HL-60 (cell line): ENCODE results near the gene ATP6V1C2.

ENCODE experiments used
- DNase-seq, 2 experiments: peaks; one replicate each; pipeline ENCODE4 v3.0.0-alpha.2; 2010 to 2020; ENCODE audit warnings: low read depth in 1 of 2, low spot score in 1 of 2
- H3K27ac ChIP-seq: fragments of 250-450 bp; sonication (Bioruptor Pico); replicated peaks from 2 replicates; pipeline ENCODE4 v1.5.1; 2020; ENCODE audit warnings: mild to moderate bottlenecking, moderate library complexity
- H3K27me3 ChIP-seq: fragments of 250-450 bp; sonication (Bioruptor Pico); 2 replicates; pipeline ENCODE4 v1.5.1; 2021; ENCODE audit warnings: mild to moderate bottlenecking, moderate library complexity; ENCODE audit not compliant: insufficient read depth, poor library complexity, severe bottlenecking
- H3K4me3 ChIP-seq: replicated peaks from 2 replicates; pipeline ENCODE4 v1.5.1; 2011; ENCODE audit warnings: mild to moderate bottlenecking, control low read depth, low read length; ENCODE audit not compliant: insufficient read depth
- CTCF ChIP-seq: IDR thresholded peaks from one replicate; pipeline ENCODE4 v1.5.1; 2011; ENCODE audit warnings: low read length, control low read depth, inconsistent platforms; ENCODE audit not compliant: insufficient read depth
- GABPA ChIP-seq: IDR thresholded peaks from 2 replicates; pipeline ENCODE4 v1.6.1; 2012; ENCODE audit warnings: low read depth
- POLR2AphosphoS5 ChIP-seq: IDR thresholded peaks from 2 replicates; pipeline ENCODE4 v1.6.1; 2012; ENCODE audit warnings: low read depth
- REST ChIP-seq: IDR thresholded peaks from 2 replicates; pipeline ENCODE4 v1.6.1; 2012; ENCODE audit warnings: low read depth; ENCODE audit not compliant: insufficient replicate concordance
- SPI1 ChIP-seq: IDR thresholded peaks from 2 replicates; pipeline ENCODE4 v1.6.1; 2012; ENCODE audit warnings: low read depth, mild to moderate bottlenecking, borderline replicate concordance

The ATP6V1C2 gene

DNA sequence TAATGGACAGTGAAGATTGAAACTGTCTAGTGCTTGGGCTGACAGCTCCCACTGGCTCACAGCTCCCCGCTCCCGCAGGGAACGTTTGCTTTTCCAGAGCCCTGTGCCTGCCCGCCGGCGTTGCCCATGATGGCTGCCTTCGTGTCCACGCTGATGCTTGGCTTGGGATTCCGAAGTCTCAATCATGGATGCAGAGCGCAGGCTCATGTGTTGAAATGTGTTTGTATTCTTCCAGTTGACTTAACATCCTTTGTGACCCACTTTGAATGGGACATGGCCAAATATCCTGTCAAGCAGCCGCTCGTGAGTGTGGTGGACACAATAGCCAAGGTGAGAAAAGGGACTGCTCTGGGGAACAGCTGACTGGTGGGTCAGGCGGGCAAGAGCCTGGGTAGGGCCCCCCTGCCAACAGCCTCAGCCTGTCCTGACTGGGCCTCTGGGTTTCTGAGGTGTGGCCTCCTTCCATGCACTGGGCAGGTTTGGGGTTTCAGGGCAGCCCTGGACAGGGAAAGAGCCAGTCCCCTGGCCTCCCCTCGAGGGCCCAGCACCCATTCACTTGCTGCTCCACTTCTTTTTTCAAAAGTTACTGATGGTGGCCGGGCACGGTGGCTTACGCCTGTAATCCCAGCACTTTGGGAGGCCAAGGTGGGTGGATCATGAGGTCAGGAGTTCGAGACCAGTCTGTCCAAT is 42.8 kb downstream of the ATP6V1C2 start:
- no peak for DNase-seq
- H3K4me3 ChIP-seq: no peak overlapping the region
- TF ChIP-seq POLR2AphosphoS5 (no peak), CTCF (no peak), REST (no peak), GABPA (no peak)
- H3K27me3 ChIP-seq: peaks cover 11% of the 10 kb centered on the region
- H3K27ac ChIP-seq: no peak overlapping the region

GRCh38 chr2:10764896-10765295 is 43.5 kb downstream of the ATP6V1C2 start:
- Histone ChIP-seq H3K27me3 (peaks cover 11% of the 10 kb centered on the region), H3K27ac (no peak overlapping the region), H3K4me3 (no peak overlapping the region)
- no peak for DNase-seq
- TF ChIP-seq POLR2AphosphoS5 (no peak), CTCF (no peak), GABPA (no peak), SPI1 (no peak), REST (no peak)

DNA sequence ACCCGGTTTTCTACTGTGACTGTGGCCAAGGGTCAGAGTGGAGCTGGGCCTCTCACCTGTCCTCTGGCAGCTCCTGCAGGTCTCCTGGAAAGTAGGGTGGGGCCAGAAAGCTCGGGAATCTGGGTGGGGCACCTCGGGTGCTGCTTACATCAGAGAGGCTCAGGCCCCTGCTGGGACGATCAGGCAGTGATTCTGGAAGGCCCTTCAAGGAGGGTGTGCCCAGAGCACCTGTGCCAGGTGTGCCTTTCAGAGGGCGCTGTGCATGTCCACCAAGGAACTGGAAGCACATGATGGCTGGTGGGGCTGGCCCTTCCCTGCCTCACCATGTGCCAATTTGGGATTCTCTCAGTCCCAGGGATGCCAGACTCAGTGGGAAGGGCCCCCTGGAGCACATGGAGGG is 44.0 kb downstream of the ATP6V1C2 start:
- H3K27me3 ChIP-seq: peaks cover 11% of the 10 kb centered on the region
- DNase-seq: no peak
- H3K4me3 ChIP-seq: no peak overlapping the region
- TF ChIP-seq POLR2AphosphoS5 (no peak), SPI1 (no peak), GABPA (no peak), REST (no peak), CTCF (no peak)
- no peak overlapping the region for H3K27ac ChIP-seq
